HCT116 (cell line): ENCODE results near the gene CYB5D1.

Experiments
- CTCF ChIP-seq, 3 experiments: fragments of 200-600 bp in 1 of 3; sonication (generic) in 1 of 3; IDR thresholded peaks in 2 of 3; conservative IDR thresholded peaks in 1 of 3; 2 replicates each; pipeline ENCODE4 v1.5.1; 2012 to 2017; ENCODE audit warnings: low read depth in 2 of 3, low read length in 2 of 3, antibody characterized with exemption in 1 of 3, borderline replicate concordance in 1 of 3, control low read depth in 1 of 3, mild to moderate bottlenecking in 1 of 3, mixed read lengths in 1 of 3, mixed run types in 1 of 3, moderate library complexity in 1 of 3; ENCODE audit not compliant: insufficient read depth in 1 of 3
- EZH2 ChIP-seq: fragments of 200-600 bp; sonication (generic); IDR thresholded peaks from 2 replicates; pipeline ENCODE4 v1.6.1; 2017; ENCODE audit warnings: antibody characterized with exemption, mixed run types
- EZH2phosphoT487 ChIP-seq: fragments of 200-600 bp; IDR thresholded peaks from 2 replicates; pipeline ENCODE4 v1.6.1; 2018; ENCODE audit warnings: antibody characterized with exemption, borderline replicate concordance
- REST ChIP-seq: IDR thresholded peaks from 2 replicates; pipeline ENCODE4 v1.6.1; 2012; ENCODE audit warnings: low read depth
- YY1 ChIP-seq: IDR thresholded peaks from 2 replicates; pipeline ENCODE4 v1.6.1; 2011; ENCODE audit warnings: low read length, low read depth, moderate library complexity, mild to moderate bottlenecking; ENCODE audit not compliant: insufficient replicate concordance; ENCODE audit errors: extremely low read depth
- ZFX ChIP-seq: fragments of 450-650 bp; IDR thresholded peaks from 2 replicates; pipeline ENCODE4 v1.6.1; 2017
- ZNF274 ChIP-seq: fragments of 200-500 bp; sonication (Bioruptor generic); IDR thresholded peaks from 2 replicates; pipeline ENCODE4 v1.6.1; 2014; ENCODE audit warnings: mild to moderate bottlenecking, low read depth, low read length, inconsistent platforms

GRCh38 chr17:7830616-7831015, 27.2 kb upstream of the CYB5D1 start:
- TF ChIP-seq CTCF (IDR thresholded peaks at IDR 0.05 in 2 of 3, conservative IDR thresholded peaks at IDR 0.05 in 1 of 3; ENCODE audit: borderline replicate concordance in 1 of 3, insufficient read depth in 1 of 3, low read depth in 2 of 3, low read length in 2 of 3) (no peak), YY1 (no peak), ZFX (no peak), REST (no peak), ZNF274 (no peak), EZH2 (no peak), EZH2phosphoT487 (no peak)
